HepG2 (cell line): Measurements from ENCODE around the gene KPNA3. TPM values are rescaled to one million over a fixed set of nuclear protein-coding genes. Genes with fewer than 3 reads are reported as not detected.
A peak's percentile ranks its signal among the peaks of the same experiment; 100 is the strongest.

Experiments used
- AGO2 ChIP-seq: fragments of 200-400 bp; formaldehyde crosslinking; optimal IDR thresholded peaks from 2 replicates; pipeline ENCODE3; 2017; ENCODE audit warnings: mild to moderate bottlenecking, low read depth, low read length, moderate library complexity
- GTF2F1 ChIP-seq: fragments of 150-350 bp; IDR thresholded peaks from 2 replicates; pipeline ENCODE4 v1.6.1; 2014; ENCODE audit warnings: low read length
- MIXL1 ChIP-seq: IDR thresholded peaks from 2 replicates; pipeline ENCODE4 v1.6.1; 2016
- NFE2L2 ChIP-seq: fragments of 150-350 bp; IDR thresholded peaks from 2 replicates; pipeline ENCODE4 v1.6.1; 2014; ENCODE audit warnings: low read length
- PAWR ChIP-seq: sonication (generic); formaldehyde crosslinking; IDR thresholded peaks from 2 replicates; pipeline ENCODE4 v1.4.0; 2020; ENCODE audit warnings: missing genetic modification reagents, mild to moderate bottlenecking, borderline replicate concordance
- PLRG1 ChIP-seq: fragments of 450-650 bp; conservative IDR thresholded peaks from 2 replicates; pipeline ENCODE4 v1.6.1; 2016
- SNAPC2 ChIP-seq: sonication (generic); formaldehyde crosslinking; IDR thresholded peaks from 2 replicates; pipeline ENCODE4 v1.8.1; 2022; ENCODE audit warnings: mild to moderate bottlenecking, missing genetic modification reagents
- SP4 ChIP-seq: sonication (generic); formaldehyde crosslinking; IDR thresholded peaks from 2 replicates; pipeline ENCODE4 v1.8.1; 2023; ENCODE audit warnings: mild to moderate bottlenecking, missing genetic modification reagents
- SSRP1 ChIP-seq: IDR thresholded peaks from 2 replicates; pipeline ENCODE4 v1.6.1; 2016; ENCODE audit warnings: control low read depth
- ZNF33B ChIP-seq: sonication (generic); formaldehyde crosslinking; IDR thresholded peaks from 2 replicates; pipeline ENCODE4 v1.5.1; 2020; ENCODE audit warnings: mild to moderate bottlenecking, missing genetic modification reagents
- ZNF550 ChIP-seq: sonication (generic); formaldehyde crosslinking; IDR thresholded peaks from 2 replicates; pipeline ENCODE4 v1.4.0; 2020; ENCODE audit warnings: mild to moderate bottlenecking, missing genetic modification reagents, borderline replicate concordance
- ZNF567 ChIP-seq: sonication (generic); formaldehyde crosslinking; IDR thresholded peaks from 2 replicates; pipeline ENCODE4 v1.8.1; 2023; ENCODE audit warnings: mild to moderate bottlenecking, missing genetic modification reagents, borderline replicate concordance
- ZNF878 ChIP-seq: sonication (generic); formaldehyde crosslinking; IDR thresholded peaks from 2 replicates; pipeline ENCODE4 v1.8.1; 2023; ENCODE audit warnings: mild to moderate bottlenecking, missing genetic modification reagents, moderate library complexity
- polyA plus RNA-seq, 8 experiments: library from polyadenylated mRNA; depleted of rRNA in 3 of 8; stranded (reverse) in 7 of 8; unstranded in 1 of 8; fragments of >200 nt; fragmentation: Illumina TruSeq in 4 of 8; extraction: Trizol in 4 of 8; gene quantifications; 2 replicates each; pipeline versions ENCODE4 v1.2.1 to v1.2.3, GENCODE V29; 2011 to 2016; ENCODE audit warnings: low read depth in 4 of 8, missing spikeins in 1 of 8, mixed read lengths in 1 of 8; ENCODE audit not compliant: insufficient read depth in 1 of 8
- total RNA-seq, 5 experiments: library from RNA; depleted of rRNA; stranded (reverse); fragments of >200 nt; fragmentation: Illumina TruSeq; extraction: Trizol; gene quantifications; 2 replicates each; pipeline ENCODE4 v1.2.3, GENCODE V29; 2016; ENCODE audit warnings: low read depth in 1 of 5
- TF ChIP-seq, protein P1 (sequence below): sonication (generic); formaldehyde crosslinking; IDR thresholded peaks from 2 replicates; pipeline ENCODE4 v1.4.0; 2020; ENCODE audit warnings: missing genetic modification reagents, borderline replicate concordance
- TF ChIP-seq, protein P2 (sequence below), 2 experiments: sonication (generic) in 1 of 2; formaldehyde crosslinking in 1 of 2; IDR thresholded peaks; 2 replicates each; pipeline versions ENCODE4 v1.4.0 to v1.6.1; 2016 to 2020; ENCODE audit warnings: borderline replicate concordance in 1 of 2, low read depth in 1 of 2, mild to moderate bottlenecking in 1 of 2, missing genetic modification reagents in 1 of 2
- TF ChIP-seq, protein P3 (sequence below): sonication (generic); formaldehyde crosslinking; IDR thresholded peaks from 2 replicates; pipeline ENCODE4 v1.4.0; 2020; ENCODE audit warnings: low read depth, mild to moderate bottlenecking, missing genetic modification reagents
- TF ChIP-seq, protein P4 (sequence below): sonication (generic); formaldehyde crosslinking; IDR thresholded peaks from 2 replicates; pipeline ENCODE4 v1.5.0; 2020; ENCODE audit warnings: missing genetic modification reagents
- TF ChIP-seq, protein P5 (sequence below): sonication (generic); formaldehyde crosslinking; IDR thresholded peaks from 2 replicates; pipeline ENCODE4 v1.4.0; 2020; ENCODE audit warnings: missing genetic modification reagents

Gene KPNA3
- total and polyA plus RNA-seq, 2 of the 13 experiments (the other 11 are each of a cell fraction or from before 2014, with no cell fraction given): 13.0 to 28.9 TPM

DNA sequence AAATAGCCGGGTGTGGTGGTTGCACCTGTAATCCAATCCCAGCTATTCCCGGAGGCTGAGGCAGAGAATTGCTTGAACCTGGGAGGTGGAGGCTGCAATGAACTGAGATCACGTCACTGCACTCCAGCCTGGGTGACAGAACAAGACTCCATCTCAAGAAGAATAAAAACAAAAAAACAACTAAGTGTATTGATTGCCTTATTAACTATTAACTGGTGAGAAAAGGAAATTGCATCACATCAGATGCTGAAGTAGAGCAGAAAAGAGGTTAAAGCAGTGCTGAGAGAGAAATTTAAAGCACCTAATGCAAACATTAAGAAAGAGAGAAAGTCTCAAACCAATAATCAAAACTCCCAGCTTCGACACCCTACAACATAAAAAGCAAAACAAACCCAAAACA is 38.3 kb downstream of the KPNA3 start (continued):
- TF ChIP-seq, protein P1, sequence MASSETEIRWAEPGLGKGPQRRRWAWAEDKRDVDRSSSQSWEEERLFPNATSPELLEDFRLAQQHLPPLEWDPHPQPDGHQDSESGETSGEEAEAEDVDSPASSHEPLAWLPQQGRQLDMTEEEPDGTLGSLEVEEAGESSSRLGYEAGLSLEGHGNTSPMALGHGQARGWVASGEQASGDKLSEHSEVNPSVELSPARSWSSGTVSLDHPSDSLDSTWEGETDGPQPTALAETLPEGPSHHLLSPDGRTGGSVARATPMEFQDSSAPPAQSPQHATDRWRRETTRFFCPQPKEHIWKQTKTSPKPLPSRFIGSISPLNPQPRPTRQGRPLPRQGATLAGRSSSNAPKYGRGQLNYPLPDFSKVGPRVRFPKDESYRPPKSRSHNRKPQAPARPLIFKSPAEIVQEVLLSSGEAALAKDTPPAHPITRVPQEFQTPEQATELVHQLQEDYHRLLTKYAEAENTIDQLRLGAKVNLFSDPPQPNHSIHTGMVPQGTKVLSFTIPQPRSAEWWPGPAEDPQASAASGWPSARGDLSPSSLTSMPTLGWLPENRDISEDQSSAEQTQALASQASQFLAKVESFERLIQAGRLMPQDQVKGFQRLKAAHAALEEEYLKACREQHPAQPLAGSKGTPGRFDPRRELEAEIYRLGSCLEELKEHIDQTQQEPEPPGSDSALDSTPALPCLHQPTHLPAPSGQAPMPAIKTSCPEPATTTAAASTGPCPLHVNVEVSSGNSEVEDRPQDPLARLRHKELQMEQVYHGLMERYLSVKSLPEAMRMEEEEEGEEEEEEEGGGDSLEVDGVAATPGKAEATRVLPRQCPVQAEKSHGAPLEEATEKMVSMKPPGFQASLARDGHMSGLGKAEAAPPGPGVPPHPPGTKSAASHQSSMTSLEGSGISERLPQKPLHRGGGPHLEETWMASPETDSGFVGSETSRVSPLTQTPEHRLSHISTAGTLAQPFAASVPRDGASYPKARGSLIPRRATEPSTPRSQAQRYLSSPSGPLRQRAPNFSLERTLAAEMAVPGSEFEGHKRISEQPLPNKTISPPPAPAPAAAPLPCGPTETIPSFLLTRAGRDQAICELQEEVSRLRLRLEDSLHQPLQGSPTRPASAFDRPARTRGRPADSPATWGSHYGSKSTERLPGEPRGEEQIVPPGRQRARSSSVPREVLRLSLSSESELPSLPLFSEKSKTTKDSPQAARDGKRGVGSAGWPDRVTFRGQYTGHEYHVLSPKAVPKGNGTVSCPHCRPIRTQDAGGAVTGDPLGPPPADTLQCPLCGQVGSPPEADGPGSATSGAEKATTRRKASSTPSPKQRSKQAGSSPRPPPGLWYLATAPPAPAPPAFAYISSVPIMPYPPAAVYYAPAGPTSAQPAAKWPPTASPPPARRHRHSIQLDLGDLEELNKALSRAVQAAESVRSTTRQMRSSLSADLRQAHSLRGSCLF: no peak
- no peak for TF ChIP-seq NFE2L2
- TF ChIP-seq SNAPC2 (CRISPR knock-in tag): no peak
- peak; percentile 87 for TF ChIP-seq MIXL1
- TF ChIP-seq, protein P2, sequence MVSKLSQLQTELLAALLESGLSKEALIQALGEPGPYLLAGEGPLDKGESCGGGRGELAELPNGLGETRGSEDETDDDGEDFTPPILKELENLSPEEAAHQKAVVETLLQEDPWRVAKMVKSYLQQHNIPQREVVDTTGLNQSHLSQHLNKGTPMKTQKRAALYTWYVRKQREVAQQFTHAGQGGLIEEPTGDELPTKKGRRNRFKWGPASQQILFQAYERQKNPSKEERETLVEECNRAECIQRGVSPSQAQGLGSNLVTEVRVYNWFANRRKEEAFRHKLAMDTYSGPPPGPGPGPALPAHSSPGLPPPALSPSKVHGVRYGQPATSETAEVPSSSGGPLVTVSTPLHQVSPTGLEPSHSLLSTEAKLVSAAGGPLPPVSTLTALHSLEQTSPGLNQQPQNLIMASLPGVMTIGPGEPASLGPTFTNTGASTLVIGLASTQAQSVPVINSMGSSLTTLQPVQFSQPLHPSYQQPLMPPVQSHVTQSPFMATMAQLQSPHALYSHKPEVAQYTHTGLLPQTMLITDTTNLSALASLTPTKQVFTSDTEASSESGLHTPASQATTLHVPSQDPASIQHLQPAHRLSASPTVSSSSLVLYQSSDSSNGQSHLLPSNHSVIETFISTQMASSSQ (IDR thresholded peaks at IDR 0.05; ENCODE audit: low read depth): peak; percentile 61
- TF ChIP-seq, protein P2 (CRISPR knock-in tag; IDR thresholded peaks at IDR 0.05; ENCODE audit: borderline replicate concordance): no peak
- TF ChIP-seq, protein P3, sequence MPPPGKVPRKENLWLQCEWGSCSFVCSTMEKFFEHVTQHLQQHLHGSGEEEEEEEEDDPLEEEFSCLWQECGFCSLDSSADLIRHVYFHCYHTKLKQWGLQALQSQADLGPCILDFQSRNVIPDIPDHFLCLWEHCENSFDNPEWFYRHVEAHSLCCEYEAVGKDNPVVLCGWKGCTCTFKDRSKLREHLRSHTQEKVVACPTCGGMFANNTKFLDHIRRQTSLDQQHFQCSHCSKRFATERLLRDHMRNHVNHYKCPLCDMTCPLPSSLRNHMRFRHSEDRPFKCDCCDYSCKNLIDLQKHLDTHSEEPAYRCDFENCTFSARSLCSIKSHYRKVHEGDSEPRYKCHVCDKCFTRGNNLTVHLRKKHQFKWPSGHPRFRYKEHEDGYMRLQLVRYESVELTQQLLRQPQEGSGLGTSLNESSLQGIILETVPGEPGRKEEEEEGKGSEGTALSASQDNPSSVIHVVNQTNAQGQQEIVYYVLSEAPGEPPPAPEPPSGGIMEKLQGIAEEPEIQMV (CRISPR knock-in tag): no peak
- no peak for TF ChIP-seq AGO2
- TF ChIP-seq ZNF567: no peak
- no peak for TF ChIP-seq SP4 (CRISPR knock-in tag)
- TF ChIP-seq ZNF550: no peak
- no peak for TF ChIP-seq PLRG1
- no peak for TF ChIP-seq PAWR (CRISPR knock-in tag)
- no peak for TF ChIP-seq ZNF33B (CRISPR knock-in tag)
- no peak for TF ChIP-seq ZNF878 (CRISPR knock-in tag)
- TF ChIP-seq, protein P4, sequence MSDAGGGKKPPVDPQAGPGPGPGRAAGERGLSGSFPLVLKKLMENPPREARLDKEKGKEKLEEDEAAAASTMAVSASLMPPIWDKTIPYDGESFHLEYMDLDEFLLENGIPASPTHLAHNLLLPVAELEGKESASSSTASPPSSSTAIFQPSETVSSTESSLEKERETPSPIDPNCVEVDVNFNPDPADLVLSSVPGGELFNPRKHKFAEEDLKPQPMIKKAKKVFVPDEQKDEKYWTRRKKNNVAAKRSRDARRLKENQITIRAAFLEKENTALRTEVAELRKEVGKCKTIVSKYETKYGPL (CRISPR knock-in tag): no peak
- TF ChIP-seq SSRP1 (CRISPR knock-in tag): no peak
- TF ChIP-seq, protein P5, sequence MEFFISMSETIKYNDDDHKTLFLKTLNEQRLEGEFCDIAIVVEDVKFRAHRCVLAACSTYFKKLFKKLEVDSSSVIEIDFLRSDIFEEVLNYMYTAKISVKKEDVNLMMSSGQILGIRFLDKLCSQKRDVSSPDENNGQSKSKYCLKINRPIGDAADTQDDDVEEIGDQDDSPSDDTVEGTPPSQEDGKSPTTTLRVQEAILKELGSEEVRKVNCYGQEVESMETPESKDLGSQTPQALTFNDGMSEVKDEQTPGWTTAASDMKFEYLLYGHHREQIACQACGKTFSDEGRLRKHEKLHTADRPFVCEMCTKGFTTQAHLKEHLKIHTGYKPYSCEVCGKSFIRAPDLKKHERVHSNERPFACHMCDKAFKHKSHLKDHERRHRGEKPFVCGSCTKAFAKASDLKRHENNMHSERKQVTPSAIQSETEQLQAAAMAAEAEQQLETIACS (CRISPR knock-in tag): no peak
- TF ChIP-seq GTF2F1: no peak
